ENCODE data around the gene APBB2. TPM values are rescaled to one million over a fixed set of nuclear protein-coding genes. Genes with fewer than 3 reads are reported as not detected.

APBB2 gene
- total and polyA plus RNA-seq, 2 experiments from 2014 or later: 35.8 to 74.8 TPM

DNA sequence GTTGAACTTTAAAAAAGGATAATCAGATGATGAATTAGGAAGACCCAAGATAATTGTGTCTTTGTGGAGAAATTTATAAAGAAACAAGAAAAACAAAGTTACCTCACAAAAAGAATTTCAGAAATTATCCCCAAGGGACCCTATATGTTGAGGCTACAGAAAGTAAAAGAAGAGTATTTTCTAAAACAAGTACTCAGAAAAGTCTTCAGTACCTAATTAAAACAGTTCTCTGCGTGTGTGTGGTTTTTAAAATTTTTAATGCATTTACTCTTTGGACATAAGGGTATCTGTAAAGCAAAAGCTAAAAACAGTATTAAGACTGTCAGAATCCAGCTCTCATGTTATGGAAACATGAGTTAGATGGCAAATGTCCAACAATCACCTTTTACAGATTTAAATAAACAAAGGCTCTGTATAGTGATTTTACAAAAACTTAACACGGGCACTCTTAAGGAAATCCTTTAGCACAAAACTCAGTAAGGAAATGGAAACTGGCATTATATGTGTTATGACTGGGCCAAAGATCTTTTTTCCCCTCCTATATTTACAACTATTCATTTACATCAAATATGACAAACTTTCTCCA is 277.1 kb downstream of the APBB2 start:
- H4K20me1 ChIP-seq (replicated peaks; ENCODE audit: insufficient read depth): no peaks in the 10 kb centered on the region
- no peak overlapping the region for H3K4me3 ChIP-seq
- no peak overlapping the region for H3K27ac Mint-ChIP-seq

More for the DNA sequence above, 277.1 kb downstream of the APBB2 start:
- Histone ChIP-seq H3K4me1 (ENCODE audit: insufficient read depth) (peaks cover 14% of the 10 kb centered on the region), H3K27ac (ENCODE audit: low read depth) (no peak overlapping the region), H3K9me2 (ENCODE audit: insufficient read depth) (no peaks in the 10 kb centered on the region), H3K36me3 (ENCODE audit: insufficient read depth) (no peaks in the 10 kb centered on the region; the same call in 1 of the 2 replicates), H3K27me3 (ENCODE audit: insufficient read depth) (no peaks in the 10 kb centered on the region), H3K4me2 (no peak overlapping the region), H3F3A (replicated peaks; ENCODE audit: low read depth) (no peaks in the 10 kb centered on the region), H3K79me2 (replicated peaks; ENCODE audit: insufficient read depth) (no peaks in the 10 kb centered on the region), H2AFZ (no peak overlapping the region)
- Mint-ChIP-seq H3K9me3 (no peaks in the 10 kb centered on the region), H3K4me3 (no peak overlapping the region), H3K27me3 (ENCODE audit: insufficient read depth, low read depth, poor library complexity) (no peaks in the 10 kb centered on the region), H3K4me1 (peaks cover 30% of the 10 kb centered on the region), H3K36me3 (ENCODE audit: low read depth) (peaks cover 3% of the 10 kb centered on the region; the same call in 2 of the 3 replicates)
- DNase-seq (ENCODE audit: low spot score): no peak
- no peak for TF ChIP-seq ETS1 (IDR thresholded peaks at IDR 0.05)
- no peak for TF ChIP-seq EZH2 (IDR thresholded peaks at IDR 0.05; ENCODE audit: low read depth, unreplicated experiment)
- no peak for TF ChIP-seq POLR2AphosphoS5 (IDR thresholded peaks at IDR 0.05; ENCODE audit: low read depth)
- TF ChIP-seq EZH2phosphoT487 (IDR thresholded peaks at IDR 0.05; ENCODE audit: unreplicated experiment): no peak
- no peak for TF ChIP-seq ZNF331 (CRISPR knock-in tag; IDR thresholded peaks at IDR 0.05; ENCODE audit: low read depth)
- TF ChIP-seq REST (IDR thresholded peaks at IDR 0.05; ENCODE audit: unreplicated experiment): no peak
- no peak for TF ChIP-seq CREB1 (CRISPR knock-in tag; IDR thresholded peaks at IDR 0.05; ENCODE audit: low read depth)
- no peak for TF ChIP-seq JUNB (IDR thresholded peaks at IDR 0.05; ENCODE audit: unreplicated experiment)
- ATAC-seq: no peak
